HepG2 (cell line): ENCODE measurements around the gene ZNF486. TPM values are rescaled to one million over a fixed set of nuclear protein-coding genes. Genes with fewer than 3 reads are reported as not detected.
"Not testable (repeated sequence)": the region's sequence is repeated elsewhere in the genome, so short reads cannot be mapped to it uniquely, and the experiment has no call there.

Source experiments
- ATAC-seq: fragments of 200-7000 bp; cut with Tn5 transposase; 3 replicates; pipeline ENCODE4 v1.9.1; 2020; ENCODE audit warnings: mild to moderate bottlenecking, moderate library complexity
- BruUV-seq: library from RNA; stranded (reverse); fragments of 400-500 nt; replicated peaks from 2 replicates; lab custom pipeline; 2021; lab: Mats Ljungman, UMichigan
- CTCF ChIA-PET: fragments of 300-600 bp; formaldehyde crosslinking; extraction: SDS; loops from one replicate; lab custom pipeline; 2021; ENCODE audit warnings: low total read pairs, inconsistent platforms, low intra/inter-chr PET ratio; lab: Yijun Ruan, JAX
- POLR2A ChIA-PET: fragments of 350-600 bp; sonication (Branson Sonifier 250); formaldehyde crosslinking; loops from one replicate; lab custom pipeline; 2020; ENCODE audit warnings: antibody characterized with exemption, inconsistent platforms; lab: Yijun Ruan, JAX
- DNase-seq: peaks from one replicate; pipeline ENCODE4 v3.0.0-alpha.2; 2015; ENCODE audit warnings: low spot score
- FAIRE-seq: peaks from 3 replicates; lab custom pipeline; 2011; peaks lifted over from hg19 to GRCh38; lab: Jason Lieb, UNC
- H2AFZ ChIP-seq: one replicate; pipeline ENCODE4 v1.6.1; 2011; ENCODE audit warnings: low read length, inconsistent platforms
- H3K27ac ChIP-seq: fragments of 300-600 bp; 3 replicates; pipeline ENCODE4 v1.8.0; 2011; ENCODE audit warnings: mixed run types, mild to moderate bottlenecking, mixed read lengths, low read length, inconsistent platforms; ENCODE audit not compliant: insufficient read depth; ENCODE audit errors: extremely low read length
- H3K27me3 ChIP-seq, 2 experiments: fragments of 200-600 bp in 1 of 2; 2 replicates in 1 of 2; 3 replicates in 1 of 2; pipeline versions ENCODE4 v1.6.0 to v1.8.0; 2011; ENCODE audit warnings: low read length in 2 of 2, mild to moderate bottlenecking in 2 of 2, moderate library complexity in 2 of 2, inconsistent platforms in 1 of 2; ENCODE audit not compliant: insufficient read depth in 2 of 2, control insufficient read depth in 1 of 2
- H3K36me3 ChIP-seq, 2 experiments: fragments of 200-600 bp in 1 of 2; replicated peaks in 1 of 2; 2 replicates in 1 of 2; 3 replicates in 1 of 2; pipeline versions ENCODE4 v1.5.1 to v1.8.0; 2011; ENCODE audit warnings: low read length in 2 of 2, inconsistent platforms in 1 of 2; ENCODE audit not compliant: insufficient read depth in 2 of 2, control insufficient read depth in 1 of 2
- H3K4me1 ChIP-seq: 2 replicates; pipeline ENCODE4 v1.5.1; 2012; ENCODE audit warnings: low read length, inconsistent platforms; ENCODE audit not compliant: insufficient read depth
- H3K4me2 ChIP-seq: 2 replicates; pipeline ENCODE4 v1.6.0; 2011; ENCODE audit warnings: low read depth, low read length, inconsistent platforms
- H3K4me3 ChIP-seq, 3 experiments: fragments of 200-600 bp in 1 of 3; sonication (generic), shearing (Covaris generic) in 1 of 3; replicated peaks in 1 of 3; 2 replicates each; pipeline ENCODE4 v1.5.1; 2011 to 2016; ENCODE audit warnings: low read length in 3 of 3, inconsistent platforms in 2 of 3, low read depth in 2 of 3, mild to moderate bottlenecking in 2 of 3, control low read depth in 1 of 3, mixed read lengths in 1 of 3; ENCODE audit not compliant: insufficient read depth in 1 of 3
- H3K79me2 ChIP-seq: one replicate; pipeline ENCODE4 v1.6.1; 2011; ENCODE audit warnings: low read length, inconsistent platforms; ENCODE audit not compliant: insufficient read depth
- H3K9ac ChIP-seq: 2 replicates; pipeline ENCODE4 v1.6.0; 2011; ENCODE audit warnings: mild to moderate bottlenecking, low read depth, low read length, inconsistent platforms; ENCODE audit not compliant: insufficient read depth
- H3K9me3 ChIP-seq: 2 replicates; pipeline ENCODE4 v1.5.1; 2012; ENCODE audit warnings: mild to moderate bottlenecking, low read length
- H4K20me1 ChIP-seq: 2 replicates; pipeline ENCODE4 v1.6.0; 2011; ENCODE audit warnings: inconsistent platforms, mild to moderate bottlenecking, low read length, moderate library complexity; ENCODE audit not compliant: insufficient read depth
- CHD2 ChIP-seq: IDR thresholded peaks from 2 replicates; pipeline ENCODE4 v1.6.1; 2011; ENCODE audit warnings: low read depth, low read length, improper control_type of control experiment
- HNRNPH1 ChIP-seq: fragments of 200-400 bp; formaldehyde crosslinking; optimal IDR thresholded peaks from 2 replicates; pipeline ENCODE3; 2017; ENCODE audit warnings: mild to moderate bottlenecking, low read depth, low read length
- MED1 ChIP-seq: sonication (generic); formaldehyde crosslinking; IDR thresholded peaks from 2 replicates; pipeline ENCODE4 v1.4.0; 2020; ENCODE audit warnings: missing genetic modification reagents
- NFYC ChIP-seq: IDR thresholded peaks from 2 replicates; pipeline ENCODE4 v1.6.1; 2016; ENCODE audit warnings: missing genetic modification reagents, missing compliant biosample characterization
- PAWR ChIP-seq: sonication (generic); formaldehyde crosslinking; IDR thresholded peaks from 2 replicates; pipeline ENCODE4 v1.4.0; 2020; ENCODE audit warnings: missing genetic modification reagents, mild to moderate bottlenecking, borderline replicate concordance
- SRY ChIP-seq: sonication (generic); formaldehyde crosslinking; IDR thresholded peaks from 2 replicates; pipeline ENCODE4 v1.8.0; 2022; ENCODE audit warnings: mild to moderate bottlenecking, missing genetic modification reagents
- U2AF2 ChIP-seq: fragments of 200-400 bp; formaldehyde crosslinking; IDR thresholded peaks from 2 replicates; pipeline ENCODE4 v1.6.1; 2017; ENCODE audit warnings: low read depth, mild to moderate bottlenecking, low read length
- ZFP36L1 ChIP-seq: sonication (generic); formaldehyde crosslinking; IDR thresholded peaks from 2 replicates; pipeline ENCODE4 v1.8.0; 2022; ENCODE audit warnings: mild to moderate bottlenecking, missing genetic modification reagents, moderate library complexity
- ZKSCAN5 ChIP-seq: sonication (generic); formaldehyde crosslinking; IDR thresholded peaks from 2 replicates; pipeline ENCODE4 v1.5.1; 2020; ENCODE audit warnings: mild to moderate bottlenecking, missing genetic modification reagents
- ZNF263 ChIP-seq: sonication (generic); formaldehyde crosslinking; IDR thresholded peaks from 2 replicates; pipeline ENCODE4 v1.4.0; 2020; ENCODE audit warnings: missing genetic modification reagents
- WGBS: methylation state at CpG from one replicate; pipeline ENCODE4 v1.1.6; 2017; ENCODE audit warnings: low lambda C conversion rate; 5-methylcytosine and 5-hydroxymethylcytosine counted together
- in situ Hi-C: cut with HindIII; loops from 2 replicates; pipeline ENCODE4 v1.10.0; 2017; ENCODE audit warnings: low pct_unique_long_range_greater_than_20kb; ENCODE audit not compliant: extremely low pct_ligation_motif_present
- intact Hi-C: fragments of 100-400 bp; cut with micrococcal nuclease; formaldehyde crosslinking; loops from one replicate; pipeline ENCODE4 v1.10.0; 2022; ENCODE audit not compliant: unreplicated experiment
- polyA plus RNA-seq, 8 experiments: library from polyadenylated mRNA; depleted of rRNA in 3 of 8; stranded (reverse) in 7 of 8; unstranded in 1 of 8; fragments of >200 nt; fragmentation: Illumina TruSeq in 4 of 8; extraction: Trizol in 4 of 8; gene quantifications; 2 replicates each; pipeline versions ENCODE4 v1.2.1 to v1.2.3, GENCODE V29; 2011 to 2016; ENCODE audit warnings: low read depth in 4 of 8, missing spikeins in 1 of 8, mixed read lengths in 1 of 8; ENCODE audit not compliant: insufficient read depth in 1 of 8
- total RNA-seq, 5 experiments: library from RNA; depleted of rRNA; stranded (reverse); fragments of >200 nt; fragmentation: Illumina TruSeq; extraction: Trizol; gene quantifications; 2 replicates each; pipeline ENCODE4 v1.2.3, GENCODE V29; 2016; ENCODE audit warnings: low read depth in 1 of 5
- TF ChIP-seq, protein P1 (sequence below): sonication (generic); formaldehyde crosslinking; IDR thresholded peaks from 2 replicates; pipeline ENCODE4 v1.9.0; 2021; ENCODE audit warnings: missing genetic modification reagents, mild to moderate bottlenecking, borderline replicate concordance

The ZNF486 gene
- total and polyA plus RNA-seq, 2 of the 13 experiments (the other 11 are each of a cell fraction or from before 2014, with no cell fraction given) = 0.70 to 2.1 TPM

DNA sequence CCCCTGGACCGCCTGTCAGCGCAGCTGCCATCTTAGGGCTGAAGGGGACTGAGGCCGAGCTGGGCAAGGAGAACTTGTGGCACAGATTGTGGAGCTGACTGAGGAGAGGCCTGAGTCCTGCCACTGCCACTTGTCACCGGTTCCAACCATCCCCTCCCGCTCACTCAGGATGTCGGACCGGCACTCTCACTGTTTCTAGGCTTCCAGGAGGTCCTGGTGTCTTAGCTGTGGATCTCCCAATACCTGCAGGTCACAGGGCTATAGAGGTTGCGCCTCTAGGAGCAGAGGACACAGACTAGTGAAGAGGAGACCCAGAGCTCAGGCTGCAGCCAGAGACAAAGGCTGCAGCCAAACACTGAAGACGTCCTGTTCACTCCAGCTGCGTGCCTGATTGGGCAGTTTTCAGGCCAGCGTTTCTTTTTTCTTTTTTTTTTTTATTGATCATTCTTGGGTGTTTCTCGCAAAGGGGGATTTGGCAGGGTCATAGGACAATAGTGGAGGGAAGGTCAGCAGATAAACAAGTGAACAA lies 15.3 kb upstream of the ZNF486 start:
- WGBS = 39% methylated on average over 5 of the region's 12 CpGs
- peak; percentile 60 for ATAC-seq
- ChIA-PET POLR2A (no interaction called here), CTCF (no interaction called here)
- Histone ChIP-seq H3K79me2 (no peaks in the 10 kb centered on the region), H3K4me2 (no peak overlapping the region), H3K9ac (no peak overlapping the region), H3K4me3 (no peak overlapping the region), H3K27ac (no peak overlapping the region), H3K9me3 (peaks cover 34% of the 10 kb centered on the region), H2AFZ (no peak overlapping the region), H3K4me1 (no peaks in the 10 kb centered on the region), H3K27me3 (no peaks in the 10 kb centered on the region), H3K36me3 (no peaks in the 10 kb centered on the region), H4K20me1 (no peaks in the 10 kb centered on the region)
- BruUV-seq = no TSS peak
- intact Hi-C loops = no loop called here
- in situ Hi-C loops = no loop called here
- FAIRE-seq = no peak
- no peak for DNase-seq
- TF ChIP-seq ZFP36L1 (CRISPR knock-in tag) = no peak

- intact Hi-C loops, DNase-seq, H3K9ac ChIP-seq, ATAC-seq, H3K4me3 ChIP-seq, H2AFZ ChIP-seq, H3K27ac ChIP-seq, POLR2A ChIA-PET, in situ Hi-C loops, CTCF ChIA-PET, H3K4me1 ChIP-seq, H3K36me3 ChIP-seq, H3K79me2 ChIP-seq, FAIRE-seq, BruUV-seq, H3K27me3 ChIP-seq, H4K20me1 ChIP-seq: not testable (repeated sequence)
- WGBS = 37% methylated on average over 8 of the region's 15 CpGs
- Histone ChIP-seq H3K9me3 (peaks cover 26% of the 10 kb centered on the region), H3K4me2 (0 out of 2 replicates have a peak overlapping the region, but pooled peaks have one; percentile 3)
Measured at GRCh38 chr19:20152506-20152905, 14.5 kb upstream of the ZNF486 start.

GRCh38 chr19:20153281-20153680 lies 13.7 kb upstream of the ZNF486 start:
- CTCF ChIA-PET = no interaction called here
- H3K4me2 ChIP-seq = no peak overlapping the region
- 14% methylated on average over 4 of the region's 4 CpGs for whole genome bisulfite sequencing
- no peak overlapping the region for H3K27ac ChIP-seq
- no peak for DNase-seq
- H3K36me3 ChIP-seq = no peaks in the 10 kb centered on the region
- H3K9me3 ChIP-seq = peaks cover 19% of the 10 kb centered on the region; the same call in 1 of the 2 replicates
- no peak overlapping the region for H3K4me3 ChIP-seq
- no peak overlapping the region for H2AFZ ChIP-seq
- no peaks in the 10 kb centered on the region for H3K4me1 ChIP-seq
- no peaks in the 10 kb centered on the region for H4K20me1 ChIP-seq
- in situ Hi-C loops = no loop called here
- ATAC-seq = no peak
- POLR2A ChIA-PET = no interaction called here
- no peaks in the 10 kb centered on the region for H3K79me2 ChIP-seq
- no TSS peak for BruUV-seq
- FAIRE-seq = no peak
- no peaks in the 10 kb centered on the region for H3K27me3 ChIP-seq
- intact Hi-C loops = no loop called here
- H3K9ac ChIP-seq = no peak overlapping the region
- TF ChIP-seq CHD2 (no peak), HNRNPH1 (no peak), ZKSCAN5 (CRISPR knock-in tag) (no peak), ZNF263 (no peak), NFYC (no peak), SRY (CRISPR knock-in tag) (no peak), PAWR (CRISPR knock-in tag) (no peak), MED1 (CRISPR knock-in tag) (no peak), U2AF2 (no peak)
- TF ChIP-seq, protein P1, sequence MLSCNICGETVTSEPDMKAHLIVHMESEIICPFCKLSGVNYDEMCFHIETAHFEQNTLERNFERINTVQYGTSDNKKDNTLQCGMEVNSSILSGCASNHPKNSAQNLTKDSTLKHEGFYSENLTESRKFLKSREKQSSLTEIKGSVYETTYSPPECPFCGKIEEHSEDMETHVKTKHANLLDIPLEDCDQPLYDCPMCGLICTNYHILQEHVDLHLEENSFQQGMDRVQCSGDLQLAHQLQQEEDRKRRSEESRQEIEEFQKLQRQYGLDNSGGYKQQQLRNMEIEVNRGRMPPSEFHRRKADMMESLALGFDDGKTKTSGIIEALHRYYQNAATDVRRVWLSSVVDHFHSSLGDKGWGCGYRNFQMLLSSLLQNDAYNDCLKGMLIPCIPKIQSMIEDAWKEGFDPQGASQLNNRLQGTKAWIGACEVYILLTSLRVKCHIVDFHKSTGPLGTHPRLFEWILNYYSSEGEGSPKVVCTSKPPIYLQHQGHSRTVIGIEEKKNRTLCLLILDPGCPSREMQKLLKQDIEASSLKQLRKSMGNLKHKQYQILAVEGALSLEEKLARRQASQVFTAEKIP (CRISPR knock-in tag) = no peak
